ENCODE data around the gene CLEC20A.

- TF ChIP-seq POLR2A (IDR thresholded peaks at IDR 0.05) (no peak), CTCF (IDR thresholded peaks at IDR 0.05) (no peak), EP300 (IDR thresholded peaks at IDR 0.05) (no peak)
Observed at GRCh38 chr1:178494569-178494971, 2.2 kb downstream of the CLEC20A start.
